GM12878 (cell line): Measurements from ENCODE around the gene KLRG1. TPM values are rescaled to one million over a fixed set of nuclear protein-coding genes. Genes with fewer than 3 reads are reported as not detected.

Experiments
- ATAC-seq: fragments of 200-7000 bp; cut with Tn5 transposase; 3 replicates; pipeline ENCODE4 v1.9.1; 2020; ENCODE audit warnings: mild to moderate bottlenecking, moderate library complexity
- BruUV-seq: library from RNA; stranded (reverse); fragments of 400-500 nt; replicated peaks from 2 replicates; lab custom pipeline; 2021; lab: Mats Ljungman, UMichigan
- CTCF ChIA-PET: fragments of 300-600 bp; sonication (Branson Sonifier 250); formaldehyde crosslinking; extraction: SDS; loops from one replicate; lab custom pipeline; 2021; ENCODE audit warnings: inconsistent platforms; lab: Yijun Ruan, JAX
- POLR2A ChIA-PET: fragments of 350-600 bp; formaldehyde crosslinking; extraction: SDS; loops from one replicate; lab custom pipeline; 2021; ENCODE audit warnings: inconsistent platforms; lab: Charles Lee
- RAD21 ChIA-PET: fragments of 300-600 bp; sonication (Branson Sonifier 250); formaldehyde crosslinking; loops from one replicate; lab custom pipeline; 2023; ENCODE audit warnings: antibody characterized with exemption; ENCODE audit not compliant: unreplicated experiment; lab: Charles Lee
- SMC1A ChIA-PET: fragments of 300-600 bp; sonication (Branson Sonifier 250); formaldehyde crosslinking; loops from one replicate; lab custom pipeline; 2023; ENCODE audit not compliant: unreplicated experiment, uncharacterized antibody; lab: Charles Lee
- DNase-seq: peaks from one replicate; pipeline ENCODE4 v3.0.0-alpha.2; 2011; ENCODE audit warnings: low read depth, low spot score
- FAIRE-seq: peaks from 3 replicates; lab custom pipeline; 2011; peaks lifted over from hg19 to GRCh38; lab: Jason Lieb, UNC
- H2AFZ ChIP-seq: 2 replicates; pipeline ENCODE4 v1.6.0; 2011; ENCODE audit warnings: low read depth, low read length, control low read depth; ENCODE audit not compliant: control insufficient read depth
- H3K27ac ChIP-seq: 2 replicates; pipeline ENCODE4 v1.5.1; 2011; ENCODE audit warnings: control low read depth; ENCODE audit not compliant: control insufficient read depth, insufficient read depth
- H3K27me3 ChIP-seq, 2 experiments: replicated peaks in 1 of 2; 2 replicates each; pipeline versions ENCODE4 v1.6.0 to v1.6.1; 2011; ENCODE audit warnings: low read length in 1 of 2; ENCODE audit not compliant: control insufficient read depth in 2 of 2, insufficient read depth in 2 of 2
- H3K36me3 ChIP-seq, 2 experiments: 2 replicates each; pipeline ENCODE4 v1.5.1; 2011; ENCODE audit warnings: low read length in 1 of 2; ENCODE audit not compliant: control insufficient read depth in 2 of 2, insufficient read depth in 2 of 2
- H3K4me1 ChIP-seq: 2 replicates; pipeline ENCODE4 v1.6.1; 2011; ENCODE audit warnings: mild to moderate bottlenecking, low read length, moderate library complexity, mixed read lengths; ENCODE audit not compliant: control insufficient read depth, insufficient read depth
- H3K4me2 ChIP-seq: 2 replicates; pipeline ENCODE4 v1.6.0; 2011; ENCODE audit warnings: control low read depth; ENCODE audit not compliant: control insufficient read depth, insufficient read depth
- H3K4me3 ChIP-seq: fragments of 200-600 bp; sonication (generic); 2 replicates; pipeline ENCODE4 v1.5.1; 2016
- H3K79me2 ChIP-seq: 2 replicates; pipeline ENCODE4 v1.6.0; 2011; ENCODE audit warnings: low read length; ENCODE audit not compliant: control insufficient read depth, insufficient read depth
- H3K9ac ChIP-seq: 2 replicates; pipeline ENCODE4 v1.8.0; 2011; ENCODE audit warnings: low read length, control low read depth, mixed read lengths; ENCODE audit not compliant: control insufficient read depth, insufficient read depth
- H3K9me3 ChIP-seq: replicated peaks from 3 replicates; pipeline ENCODE4 v1.5.1; 2011; ENCODE audit warnings: mild to moderate bottlenecking, low read length; ENCODE audit not compliant: control insufficient read depth, insufficient read depth
- H4K20me1 ChIP-seq: 2 replicates; pipeline ENCODE4 v1.6.0; 2011; ENCODE audit not compliant: control insufficient read depth, insufficient read depth
- DPF2 ChIP-seq: fragments of 450-650 bp; IDR thresholded peaks from 2 replicates; pipeline ENCODE4 v1.6.1; 2017; ENCODE audit warnings: mild to moderate bottlenecking
- ESRRA ChIP-seq: IDR thresholded peaks from 2 replicates; pipeline ENCODE4 v1.6.1; 2012; ENCODE audit warnings: mild to moderate bottlenecking, low read length, improper control_type of control experiment
- ETV6 ChIP-seq, 2 experiments: fragments of 450-650 bp in 1 of 2; IDR thresholded peaks in 1 of 2; conservative IDR thresholded peaks in 1 of 2; 2 replicates each; pipeline ENCODE4 v1.6.1; 2014; ENCODE audit warnings: antibody characterized with exemption in 1 of 2, borderline replicate concordance in 1 of 2, low read depth in 1 of 2, mild to moderate bottlenecking in 1 of 2, moderate library complexity in 1 of 2
- MEF2A ChIP-seq: IDR thresholded peaks from 2 replicates; pipeline ENCODE4 v1.6.1; 2011; ENCODE audit warnings: low read depth, mild to moderate bottlenecking, low read length, moderate library complexity; ENCODE audit not compliant: insufficient read depth
- PBX3 ChIP-seq: IDR thresholded peaks from 2 replicates; pipeline ENCODE4 v1.6.1; 2011; ENCODE audit warnings: mild to moderate bottlenecking, low read depth, low read length, moderate library complexity; ENCODE audit not compliant: insufficient replicate concordance
- STAT1 ChIP-seq: fragments of 450-650 bp; conservative IDR thresholded peaks from 2 replicates; pipeline ENCODE4 v1.6.1; 2014; ENCODE audit warnings: antibody characterized with exemption, mild to moderate bottlenecking
- WGBS: methylation state at CpG from one replicate; pipeline ENCODE4 v1.1.6; 2016; ENCODE audit warnings: low lambda C conversion rate; ENCODE audit not compliant: insufficient replicate concordance, insufficient coverage; ENCODE audit errors: missing lambda C conversion rate; 5-methylcytosine and 5-hydroxymethylcytosine counted together
- in situ Hi-C: fragments of 300-500 bp; cut with MboI; formaldehyde crosslinking; loops from 9 replicates; pipeline ENCODE4 v1.14.3; 2018; ENCODE audit warnings: mixed read lengths
- intact Hi-C: fragments of 100-400 bp; cut with micrococcal nuclease; formaldehyde crosslinking; loops from one replicate; pipeline ENCODE4 v1.14.2; 2022; ENCODE audit not compliant: unreplicated experiment
- polyA plus RNA-seq, 11 experiments: library from polyadenylated mRNA; depleted of rRNA in 4 of 11; unstranded in 6 of 11; stranded (reverse) in 5 of 11; fragments of >200 nt; fragmentation: Nextera tagmentation in 4 of 11; fragmentation: Illumina TruSeq in 1 of 11; extraction: Ambion mirVana in 4 of 11; extraction: Trizol in 1 of 11; gene quantifications; 1 replicate in 1 of 11; 2 replicates in 10 of 11; pipeline versions ENCODE4 v1.2.1 to v1.2.3, GENCODE V29; 2011 to 2016; ENCODE audit warnings: inconsistent platforms in 2 of 11, missing spikeins in 2 of 11, low read depth in 1 of 11
- total RNA-seq, 4 experiments: library from RNA; depleted of rRNA in 3 of 4; stranded (reverse); fragments of >200 nt in 3 of 4; fragmentation: Illumina TruSeq in 1 of 4; extraction: Trizol in 1 of 4; gene quantifications; 2 replicates each; pipeline versions ENCODE4 v1.2.1 to v1.2.3, GENCODE V29; 2013 to 2021

KLRG1 gene
- total and polyA plus RNA-seq, 10 of the 15 experiments (the other 5 are each of a cell fraction or from before 2014, with no cell fraction given) = 2.3 to 6.5 (median 3.9) TPM

DNA sequence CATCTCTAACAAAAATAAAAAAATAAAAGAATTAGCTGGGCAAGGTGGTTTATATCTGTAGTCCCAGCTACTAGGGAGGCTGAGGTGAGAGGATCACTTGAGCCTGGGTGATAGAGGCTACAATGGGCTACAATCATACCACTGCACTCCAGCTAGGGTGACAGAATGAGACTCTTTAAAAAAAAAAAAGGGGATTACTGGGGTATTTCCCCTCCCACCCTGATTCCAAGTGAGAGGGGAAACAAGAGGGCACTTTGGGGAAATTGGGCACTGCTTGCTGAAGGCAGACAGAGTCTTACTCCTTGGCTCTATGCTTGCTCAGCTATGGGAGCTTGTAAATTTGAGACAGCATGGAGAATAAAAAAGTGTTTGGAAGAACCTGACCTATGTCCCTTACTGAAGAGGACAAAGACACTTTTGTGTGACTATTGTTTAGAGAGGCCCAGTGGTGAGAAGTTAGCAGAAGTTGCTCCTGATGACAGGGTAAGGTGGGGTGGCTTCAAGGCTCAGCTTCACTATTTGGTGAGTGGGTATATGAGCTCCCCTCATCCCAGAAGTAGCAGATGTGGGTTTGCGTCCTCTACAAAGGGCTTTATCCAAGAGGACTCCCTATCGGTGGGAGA, 44.0 kb downstream of the KLRG1 start:
- no TSS peak for BruUV-seq
- Histone ChIP-seq H2AFZ (no peak overlapping the region), H3K9ac (no peak overlapping the region), H3K27ac (no peak overlapping the region), H3K27me3 (no peaks in the 10 kb centered on the region), H3K9me3 (no peaks in the 10 kb centered on the region; the same call in 2 of the 3 replicates), H3K36me3 (no peaks in the 10 kb centered on the region), H3K4me3 (no peak overlapping the region), H3K79me2 (no peaks in the 10 kb centered on the region), H3K4me1 (no peaks in the 10 kb centered on the region), H3K4me2 (no peak overlapping the region), H4K20me1 (no peaks in the 10 kb centered on the region)
- in situ Hi-C loops (no loop called here), intact Hi-C loops (no loop called here)
- ATAC-seq = no peak
- WGBS = 100% methylated on average over 2 of the region's 2 CpGs
- ChIA-PET SMC1A (interaction anchor here (1.1 to 1.2 kb wide), 2 partner anchors 8 to 83 kb away, joined by 3 read pairs; no protein-coding TSS in a partner anchor), RAD21 (no interaction called here), CTCF (interaction anchor here (1.8 to 3.0 kb wide), 2 partner anchors 83 to 143 kb away, joined by 6 to 20 read pairs; partner anchors contain the start of gene M6PR), POLR2A (interaction anchor here (2.0 kb wide), 1 partner anchor 84 kb away, joined by 8 read pairs; the partner anchor contains the start of gene M6PR)
- no peak for TF ChIP-seq DPF2
- no peak for TF ChIP-seq ETV6 (conservative IDR thresholded peaks at IDR 0.05 in 1 of 2, IDR thresholded peaks at IDR 0.05 in 1 of 2; ENCODE audit: borderline replicate concordance in 1 of 2, low read depth in 1 of 2)
- no peak for TF ChIP-seq STAT1
- no peak for TF ChIP-seq MEF2A
- no peak for TF ChIP-seq ESRRA
- no peak for TF ChIP-seq PBX3
- FAIRE-seq = no peak
- DNase-seq = no peak
